HepG2 (cell line): ENCODE measurements around the gene CILP2. TPM values are rescaled to one million over a fixed set of nuclear protein-coding genes. Genes with fewer than 3 reads are reported as not detected.

ENCODE experiments used
- ATM ChIP-seq: fragments of 450-650 bp; IDR thresholded peaks from 2 replicates; pipeline ENCODE4 v1.7.1; 2017; ENCODE audit warnings: mild to moderate bottlenecking, borderline replicate concordance
- BRF2 ChIP-seq: sonication (generic); formaldehyde crosslinking; IDR thresholded peaks from 2 replicates; pipeline ENCODE4 v1.8.1; 2022; ENCODE audit warnings: mild to moderate bottlenecking, missing genetic modification reagents
- CCAR2 ChIP-seq: fragments of 200-400 bp; formaldehyde crosslinking; optimal IDR thresholded peaks from 2 replicates; pipeline ENCODE3; 2018; ENCODE audit warnings: low read depth, mild to moderate bottlenecking, low read length, moderate library complexity
- CEBPG ChIP-seq: IDR thresholded peaks from 2 replicates; pipeline ENCODE4 v1.6.1; 2016
- ELF4 ChIP-seq: sonication (generic); formaldehyde crosslinking; IDR thresholded peaks from 2 replicates; pipeline ENCODE4 v1.5.0; 2020; ENCODE audit warnings: missing genetic modification reagents, mild to moderate bottlenecking, moderate library complexity, borderline replicate concordance
- ETV6 ChIP-seq: sonication (generic); formaldehyde crosslinking; conservative IDR thresholded peaks from 2 replicates; pipeline ENCODE4 v1.4.0; 2020; ENCODE audit warnings: missing genetic modification reagents
- EZH2 ChIP-seq: conservative IDR thresholded peaks from 2 replicates; pipeline ENCODE4 v1.6.1; 2012; ENCODE audit warnings: mild to moderate bottlenecking, low read depth, low read length, moderate library complexity
- MIXL1 ChIP-seq: IDR thresholded peaks from 2 replicates; pipeline ENCODE4 v1.6.1; 2016
- MXI1 ChIP-seq: IDR thresholded peaks from 3 replicates; pipeline ENCODE4 v1.6.1; 2012; ENCODE audit warnings: low read depth, low read length, inconsistent platforms, borderline replicate concordance
- PHF20 ChIP-seq: sonication (generic); formaldehyde crosslinking; IDR thresholded peaks from 2 replicates; pipeline ENCODE4 v1.5.0; 2020; ENCODE audit warnings: mild to moderate bottlenecking, missing genetic modification reagents
- PRDM4 ChIP-seq: sonication (generic); formaldehyde crosslinking; IDR thresholded peaks from 2 replicates; pipeline ENCODE4 v1.9.0; 2021; ENCODE audit warnings: missing genetic modification reagents, borderline replicate concordance
- SNRNP70 ChIP-seq: fragments of 200-400 bp; formaldehyde crosslinking; IDR thresholded peaks from 2 replicates; pipeline ENCODE4 v1.6.1; 2017; ENCODE audit warnings: mild to moderate bottlenecking, low read depth, low read length, moderate library complexity
- TARDBP ChIP-seq: sonication (generic); formaldehyde crosslinking; IDR thresholded peaks from 2 replicates; pipeline ENCODE4 v1.8.0; 2022; ENCODE audit warnings: mild to moderate bottlenecking, missing genetic modification reagents
- TMF1 ChIP-seq: sonication (generic); formaldehyde crosslinking; IDR thresholded peaks from 2 replicates; pipeline ENCODE4 v1.8.1; 2022; ENCODE audit warnings: low read depth, missing genetic modification reagents
- ZFP62 ChIP-seq: sonication (generic); formaldehyde crosslinking; IDR thresholded peaks from 2 replicates; pipeline ENCODE4 v1.4.0; 2020; ENCODE audit warnings: missing genetic modification reagents
- ZNF34 ChIP-seq: sonication (generic); formaldehyde crosslinking; IDR thresholded peaks from 2 replicates; pipeline ENCODE4 v1.4.0; 2020; ENCODE audit warnings: mild to moderate bottlenecking, missing genetic modification reagents, borderline replicate concordance
- ZNF362 ChIP-seq: sonication (generic); formaldehyde crosslinking; IDR thresholded peaks from 2 replicates; pipeline ENCODE4 v1.4.0; 2020; ENCODE audit warnings: missing genetic modification reagents, mild to moderate bottlenecking, borderline replicate concordance
- ZNF576 ChIP-seq: sonication (generic); formaldehyde crosslinking; IDR thresholded peaks from 2 replicates; pipeline ENCODE4 v1.4.0; 2020; ENCODE audit warnings: mild to moderate bottlenecking, missing genetic modification reagents
- ZNF644 ChIP-seq: IDR thresholded peaks from 2 replicates; pipeline ENCODE4 v1.6.1; 2016; ENCODE audit warnings: low read depth
- polyA plus RNA-seq, 8 experiments: library from polyadenylated mRNA; depleted of rRNA in 3 of 8; stranded (reverse) in 7 of 8; unstranded in 1 of 8; fragments of >200 nt; fragmentation: Illumina TruSeq in 4 of 8; extraction: Trizol in 4 of 8; gene quantifications; 2 replicates each; pipeline versions ENCODE4 v1.2.1 to v1.2.3, GENCODE V29; 2011 to 2016; ENCODE audit warnings: low read depth in 4 of 8, missing spikeins in 1 of 8, mixed read lengths in 1 of 8; ENCODE audit not compliant: insufficient read depth in 1 of 8
- total RNA-seq, 5 experiments: library from RNA; depleted of rRNA; stranded (reverse); fragments of >200 nt; fragmentation: Illumina TruSeq; extraction: Trizol; gene quantifications; 2 replicates each; pipeline ENCODE4 v1.2.3, GENCODE V29; 2016; ENCODE audit warnings: low read depth in 1 of 5
- TF ChIP-seq, protein P1 (sequence below): sonication (generic); formaldehyde crosslinking; IDR thresholded peaks from 2 replicates; pipeline ENCODE4 v1.4.0; 2020; ENCODE audit warnings: missing genetic modification reagents
- TF ChIP-seq, protein P2 (sequence below): sonication (generic); formaldehyde crosslinking; conservative IDR thresholded peaks from 2 replicates; pipeline ENCODE4 v1.8.0; 2022; ENCODE audit warnings: low read depth, missing genetic modification reagents

The CILP2 gene
- total and polyA plus RNA-seq, 2 of the 13 experiments (the other 11 are each of a cell fraction or from before 2014, with no cell fraction given), result 0.09 to 0.37 TPM

DNA sequence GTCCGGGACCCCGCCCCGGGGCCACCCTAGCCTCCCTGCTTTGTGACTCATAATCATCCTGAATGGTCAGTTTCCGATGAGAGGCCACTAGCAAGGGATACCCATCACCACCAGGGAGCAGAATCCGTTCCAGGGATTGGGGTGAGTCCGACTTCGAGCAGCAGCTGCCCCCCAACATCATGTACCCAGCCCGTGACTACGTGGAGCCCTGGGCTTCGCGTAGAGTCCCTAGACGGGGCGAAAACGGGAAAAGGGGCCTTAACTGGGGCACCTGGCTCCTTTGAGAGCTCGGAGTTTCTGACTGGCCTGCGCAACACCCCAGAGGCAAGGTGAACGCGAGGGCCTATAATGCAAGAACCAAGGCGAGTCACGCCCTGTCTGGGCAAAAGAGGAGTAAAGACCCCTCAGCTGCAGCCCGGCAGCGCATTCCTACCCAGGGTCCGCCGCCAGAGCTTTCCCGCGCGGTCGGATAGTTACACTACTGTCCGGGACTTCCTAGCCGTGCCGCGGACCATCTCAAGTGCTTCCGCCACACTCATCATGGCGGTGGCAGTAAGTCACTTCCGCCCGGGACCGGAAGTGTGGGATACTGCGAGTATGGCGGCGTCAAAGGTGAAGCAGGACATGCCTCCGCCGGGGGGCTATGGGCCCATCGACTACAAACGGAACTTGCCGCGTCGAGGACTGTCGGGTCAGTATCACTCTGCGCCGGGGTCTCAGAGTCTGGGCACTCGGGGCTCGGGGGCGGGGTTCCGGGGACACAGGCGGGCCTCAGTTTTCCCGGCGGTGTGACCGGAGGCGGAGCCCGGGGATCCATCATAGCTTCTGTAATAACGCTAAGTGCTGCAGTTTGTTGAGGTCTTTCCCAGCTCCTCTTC, 22.2 kb upstream of the CILP2 start, which contains the start of gene NDUFA13 (continued):
- TF ChIP-seq PRDM4 (no peak), CCAR2 (no peak), CEBPG (CRISPR knock-in tag) (peak; percentile 37; the same call in 1 of the 2 replicates), ZNF34 (CRISPR knock-in tag) (0 out of 2 replicates have a peak, but pooled peaks have one; percentile 67), TMF1 (CRISPR knock-in tag) (no peak), ELF4 (CRISPR knock-in tag) (peak; percentile 99), ATM (no peak), MIXL1 (CRISPR knock-in tag) (peak; percentile 76), ETV6 (no peak), TARDBP (CRISPR knock-in tag) (peak; percentile 82), PHF20 (peak; percentile 97), MXI1 (peak; percentile 92; the same call in 1 of the 3 replicates), ZNF644 (CRISPR knock-in tag) (no peak), EZH2 (no peak), BRF2 (CRISPR knock-in tag) (peak; percentile 33; the same call in 1 of the 2 replicates), SNRNP70 (no peak), ZNF576 (CRISPR knock-in tag) (no peak; the same call in 1 of the 2 replicates), ZFP62 (CRISPR knock-in tag) (no peak), ZNF362 (CRISPR knock-in tag) (peak; percentile 58; the same call in 1 of the 2 replicates)
- TF ChIP-seq, protein P1, sequence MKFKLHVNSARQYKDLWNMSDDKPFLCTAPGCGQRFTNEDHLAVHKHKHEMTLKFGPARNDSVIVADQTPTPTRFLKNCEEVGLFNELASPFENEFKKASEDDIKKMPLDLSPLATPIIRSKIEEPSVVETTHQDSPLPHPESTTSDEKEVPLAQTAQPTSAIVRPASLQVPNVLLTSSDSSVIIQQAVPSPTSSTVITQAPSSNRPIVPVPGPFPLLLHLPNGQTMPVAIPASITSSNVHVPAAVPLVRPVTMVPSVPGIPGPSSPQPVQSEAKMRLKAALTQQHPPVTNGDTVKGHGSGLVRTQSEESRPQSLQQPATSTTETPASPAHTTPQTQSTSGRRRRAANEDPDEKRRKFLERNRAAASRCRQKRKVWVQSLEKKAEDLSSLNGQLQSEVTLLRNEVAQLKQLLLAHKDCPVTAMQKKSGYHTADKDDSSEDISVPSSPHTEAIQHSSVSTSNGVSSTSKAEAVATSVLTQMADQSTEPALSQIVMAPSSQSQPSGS (CRISPR knock-in tag), result peak; percentile 62; the same call in 1 of the 2 replicates
- TF ChIP-seq, protein P2, sequence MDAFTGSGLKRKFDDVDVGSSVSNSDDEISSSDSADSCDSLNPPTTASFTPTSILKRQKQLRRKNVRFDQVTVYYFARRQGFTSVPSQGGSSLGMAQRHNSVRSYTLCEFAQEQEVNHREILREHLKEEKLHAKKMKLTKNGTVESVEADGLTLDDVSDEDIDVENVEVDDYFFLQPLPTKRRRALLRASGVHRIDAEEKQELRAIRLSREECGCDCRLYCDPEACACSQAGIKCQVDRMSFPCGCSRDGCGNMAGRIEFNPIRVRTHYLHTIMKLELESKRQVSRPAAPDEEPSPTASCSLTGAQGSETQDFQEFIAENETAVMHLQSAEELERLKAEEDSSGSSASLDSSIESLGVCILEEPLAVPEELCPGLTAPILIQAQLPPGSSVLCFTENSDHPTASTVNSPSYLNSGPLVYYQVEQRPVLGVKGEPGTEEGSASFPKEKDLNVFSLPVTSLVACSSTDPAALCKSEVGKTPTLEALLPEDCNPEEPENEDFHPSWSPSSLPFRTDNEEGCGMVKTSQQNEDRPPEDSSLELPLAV, result no peak
